Colonic mucosa (tissue), 4 donors: ENCODE measurements around the gene DPP10. TPM values are rescaled to one million over a fixed set of nuclear protein-coding genes. Genes with fewer than 3 reads are reported as not detected.

ENCODE experiments used
- DNase-seq: peaks from one replicate; pipeline ENCODE4 v3.0.0-alpha.2; 2020
- H3K27ac ChIP-seq: fragments of 200-600 bp; one replicate; pipeline ENCODE4 v1.8.0; 2021
- H3K27me3 ChIP-seq: fragments of 200-600 bp; one replicate; pipeline ENCODE4 v1.8.0; 2021
- H3K36me3 ChIP-seq: fragments of 200-600 bp; one replicate; pipeline ENCODE4 v1.8.0; 2021
- H3K4me1 ChIP-seq: fragments of 200-600 bp; one replicate; pipeline ENCODE4 v1.8.0; 2021; ENCODE audit warnings: mild to moderate bottlenecking
- H3K4me3 ChIP-seq: fragments of 200-600 bp; one replicate; pipeline ENCODE4 v1.8.0; 2021
- H3K9ac ChIP-seq, 2 donors: one replicate each; pipeline ENCODE4 v1.7.0; 2013; ENCODE audit warnings: control low read depth in 2 of 2, low read depth in 2 of 2, low read length in 2 of 2
- H3K9me3 ChIP-seq: fragments of 200-600 bp; one replicate; pipeline ENCODE4 v1.8.0; 2021
- intact Hi-C: fragments of 100-400 bp; cut with DNase I; formaldehyde crosslinking; loops from one replicate; pipeline ENCODE4 v1.14.1; 2022
- total RNA-seq, 2 donors: library from RNA; stranded (reverse); fragmentation: NEBNext Ultra II Directional in 1 of 2; extraction: Animal tissue kit (Norgen Biotek cat#: 25700) in 1 of 2; gene quantifications; one replicate each; pipeline ENCODE4 v1.2.1, GENCODE V29; 2021
- TF ChIP-seq, protein P1 (sequence below): fragments of 200-600 bp; IDR thresholded peaks from one replicate; pipeline ENCODE4 v1.8.0; 2022; ENCODE audit warnings: antibody characterized with exemption, mild to moderate bottlenecking
- donor health status: healthy.
- donor health status: DM: no; HTN: no; CAD: no.
- donor health status: DM: no; HTN: no; CAD: no.

DPP10 gene
- total RNA-seq, 2 donors from 2014 or later: 6.0 to 8.1 TPM

GRCh38 chr2:114685102-114685501, 242.7 kb downstream of the DPP10 start:
- H3K36me3 ChIP-seq: no peaks in the 10 kb centered on the region
- H3K27me3 ChIP-seq: no peaks in the 10 kb centered on the region
- H3K9ac ChIP-seq: no peak overlapping the region
- H3K4me1 ChIP-seq: no peaks in the 10 kb centered on the region
- no peaks in the 10 kb centered on the region for H3K9me3 ChIP-seq
- no peak overlapping the region for H3K4me3 ChIP-seq
- TF ChIP-seq, protein P1, sequence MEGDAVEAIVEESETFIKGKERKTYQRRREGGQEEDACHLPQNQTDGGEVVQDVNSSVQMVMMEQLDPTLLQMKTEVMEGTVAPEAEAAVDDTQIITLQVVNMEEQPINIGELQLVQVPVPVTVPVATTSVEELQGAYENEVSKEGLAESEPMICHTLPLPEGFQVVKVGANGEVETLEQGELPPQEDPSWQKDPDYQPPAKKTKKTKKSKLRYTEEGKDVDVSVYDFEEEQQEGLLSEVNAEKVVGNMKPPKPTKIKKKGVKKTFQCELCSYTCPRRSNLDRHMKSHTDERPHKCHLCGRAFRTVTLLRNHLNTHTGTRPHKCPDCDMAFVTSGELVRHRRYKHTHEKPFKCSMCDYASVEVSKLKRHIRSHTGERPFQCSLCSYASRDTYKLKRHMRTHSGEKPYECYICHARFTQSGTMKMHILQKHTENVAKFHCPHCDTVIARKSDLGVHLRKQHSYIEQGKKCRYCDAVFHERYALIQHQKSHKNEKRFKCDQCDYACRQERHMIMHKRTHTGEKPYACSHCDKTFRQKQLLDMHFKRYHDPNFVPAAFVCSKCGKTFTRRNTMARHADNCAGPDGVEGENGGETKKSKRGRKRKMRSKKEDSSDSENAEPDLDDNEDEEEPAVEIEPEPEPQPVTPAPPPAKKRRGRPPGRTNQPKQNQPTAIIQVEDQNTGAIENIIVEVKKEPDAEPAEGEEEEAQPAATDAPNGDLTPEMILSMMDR: no peak
- intact Hi-C loops: no loop called here
- no peak overlapping the region for H3K27ac ChIP-seq
- DNase-seq: no peak

DNA sequence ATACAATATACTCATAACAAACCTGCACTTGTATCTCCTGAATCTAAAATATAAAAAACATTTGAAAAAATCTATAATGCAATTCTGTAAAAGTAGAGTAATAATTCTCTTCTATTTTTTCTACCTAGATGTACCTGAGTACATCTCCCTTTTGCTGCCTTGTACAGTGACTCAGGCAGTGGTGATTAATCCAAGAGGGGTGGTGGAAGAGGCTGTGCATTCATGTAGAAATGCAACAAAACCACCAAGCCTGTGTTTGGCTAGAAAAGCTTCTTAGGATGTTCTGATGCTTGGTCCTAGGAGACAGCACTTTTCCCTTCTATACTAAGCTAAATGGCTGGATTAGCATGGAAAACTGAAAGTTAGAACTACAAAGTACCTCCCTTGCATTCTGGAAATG, 245.8 kb downstream of the DPP10 start:
- Histone ChIP-seq H3K9me3 (no peaks in the 10 kb centered on the region), H3K27me3 (no peaks in the 10 kb centered on the region), H3K4me1 (no peaks in the 10 kb centered on the region), H3K27ac (no peak overlapping the region), H3K4me3 (no peak overlapping the region), H3K36me3 (no peaks in the 10 kb centered on the region), H3K9ac (no peak overlapping the region)
- TF ChIP-seq, protein P1: no peak
- DNase-seq: no peak
- intact Hi-C loops: no loop called here

DNA sequence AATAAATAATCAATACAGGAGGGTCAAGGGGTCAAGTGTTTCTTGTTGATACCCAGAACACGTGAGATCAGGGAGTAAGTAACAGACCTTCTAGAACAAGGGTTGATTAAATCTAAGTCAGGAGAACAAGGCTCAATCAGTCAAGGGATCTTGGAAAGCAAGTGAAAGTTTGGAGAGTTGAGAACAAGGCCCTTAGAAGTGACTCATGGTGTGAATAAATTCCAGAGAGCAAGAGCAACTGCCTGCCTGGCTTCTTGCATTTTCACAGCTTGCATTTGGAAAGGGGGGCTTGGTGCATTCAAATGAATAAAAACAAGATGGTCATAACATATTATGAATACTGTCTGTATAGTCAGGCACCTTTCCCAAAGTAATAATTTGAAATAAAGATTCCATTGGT, 256.1 kb downstream of the DPP10 start:
- Histone ChIP-seq H3K9me3 (no peaks in the 10 kb centered on the region), H3K36me3 (no peaks in the 10 kb centered on the region), H3K27ac (no peak overlapping the region), H3K27me3 (no peaks in the 10 kb centered on the region), H3K9ac (no peak overlapping the region), H3K4me1 (no peaks in the 10 kb centered on the region), H3K4me3 (no peak overlapping the region)
- DNase-seq: no peak
- TF ChIP-seq, protein P1: no peak
- intact Hi-C loops: no loop called here

DNA sequence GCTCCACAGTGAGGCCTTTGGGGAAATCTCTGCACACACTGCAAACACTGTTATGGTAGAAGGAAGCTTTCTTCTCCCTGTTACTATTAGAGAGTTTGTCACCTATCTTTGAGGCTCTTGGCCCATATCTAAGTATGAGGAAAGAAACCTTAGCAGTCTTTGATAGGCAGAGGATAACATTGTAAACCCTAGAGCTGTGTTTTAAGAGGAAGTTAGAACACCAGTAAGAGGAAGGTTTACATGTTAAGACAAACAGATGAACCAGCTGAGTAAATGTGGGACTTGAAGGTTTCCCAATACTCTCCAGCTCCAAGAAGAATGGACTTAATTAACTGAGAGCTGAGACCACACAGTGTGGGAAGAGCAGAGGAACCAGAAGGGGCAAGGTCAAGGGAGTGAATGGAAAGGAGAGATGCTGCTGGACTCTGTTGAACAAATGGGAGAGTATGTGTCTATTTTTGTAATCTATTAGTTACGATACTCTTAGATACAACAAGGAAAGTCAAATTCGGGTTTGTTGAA, 257.0 kb downstream of the DPP10 start:
- H3K9ac ChIP-seq: no peak overlapping the region
- intact Hi-C loops: no loop called here
- no peak overlapping the region for H3K27ac ChIP-seq
- H3K4me1 ChIP-seq: no peaks in the 10 kb centered on the region
- TF ChIP-seq, protein P1: no peak
- H3K9me3 ChIP-seq: no peaks in the 10 kb centered on the region
- no peak overlapping the region for H3K4me3 ChIP-seq
- no peaks in the 10 kb centered on the region for H3K27me3 ChIP-seq
- no peak for DNase-seq
- H3K36me3 ChIP-seq: no peaks in the 10 kb centered on the region

GRCh38 chr2:114700440-114700839, 258.0 kb downstream of the DPP10 start:
- TF ChIP-seq, protein P1: no peak
- no peaks in the 10 kb centered on the region for H3K36me3 ChIP-seq
- intact Hi-C loops: no loop called here

More at GRCh38 chr2:114700440-114700839, 258.0 kb downstream of the DPP10 start:
- no peak for DNase-seq
- no peak overlapping the region for H3K4me3 ChIP-seq
- H3K4me1 ChIP-seq: no peaks in the 10 kb centered on the region
- no peak overlapping the region for H3K9ac ChIP-seq
- H3K9me3 ChIP-seq: no peaks in the 10 kb centered on the region
- H3K27ac ChIP-seq: no peak overlapping the region
- no peaks in the 10 kb centered on the region for H3K27me3 ChIP-seq
